C4-2B (cell line): ENCODE measurements around the gene NFATC2.

Experiments used
- ZFX ChIP-seq: fragments of 450-650 bp; IDR thresholded peaks from 2 replicates; pipeline ENCODE4 v1.6.1; 2017
- TF ChIP-seq, protein P1 (sequence below): fragments of 450-650 bp; conservative IDR thresholded peaks from 2 replicates; pipeline ENCODE4 v1.5.1; 2017; ENCODE audit warnings: mild to moderate bottlenecking

DNA sequence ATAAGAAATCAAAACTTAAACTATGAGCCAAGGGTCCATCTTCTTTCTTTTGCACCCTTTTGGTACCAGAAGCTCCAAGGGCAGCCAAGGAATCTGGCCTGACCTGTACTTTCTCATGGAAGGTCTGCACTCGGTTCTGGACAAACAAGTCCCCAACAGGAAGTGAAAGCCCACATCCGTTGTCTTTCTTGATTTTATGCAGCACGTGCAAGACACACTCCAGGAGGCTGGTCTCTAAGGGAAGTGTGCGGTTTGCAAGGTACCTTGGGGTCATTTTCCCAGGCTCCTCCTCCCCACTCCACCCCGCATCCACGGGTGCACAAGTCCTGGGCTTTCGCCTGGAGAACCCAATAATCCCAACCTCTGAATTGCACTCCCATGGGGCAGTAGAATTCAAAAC lies 101.9 kb downstream of the NFATC2 start:
- TF ChIP-seq, protein P1, sequence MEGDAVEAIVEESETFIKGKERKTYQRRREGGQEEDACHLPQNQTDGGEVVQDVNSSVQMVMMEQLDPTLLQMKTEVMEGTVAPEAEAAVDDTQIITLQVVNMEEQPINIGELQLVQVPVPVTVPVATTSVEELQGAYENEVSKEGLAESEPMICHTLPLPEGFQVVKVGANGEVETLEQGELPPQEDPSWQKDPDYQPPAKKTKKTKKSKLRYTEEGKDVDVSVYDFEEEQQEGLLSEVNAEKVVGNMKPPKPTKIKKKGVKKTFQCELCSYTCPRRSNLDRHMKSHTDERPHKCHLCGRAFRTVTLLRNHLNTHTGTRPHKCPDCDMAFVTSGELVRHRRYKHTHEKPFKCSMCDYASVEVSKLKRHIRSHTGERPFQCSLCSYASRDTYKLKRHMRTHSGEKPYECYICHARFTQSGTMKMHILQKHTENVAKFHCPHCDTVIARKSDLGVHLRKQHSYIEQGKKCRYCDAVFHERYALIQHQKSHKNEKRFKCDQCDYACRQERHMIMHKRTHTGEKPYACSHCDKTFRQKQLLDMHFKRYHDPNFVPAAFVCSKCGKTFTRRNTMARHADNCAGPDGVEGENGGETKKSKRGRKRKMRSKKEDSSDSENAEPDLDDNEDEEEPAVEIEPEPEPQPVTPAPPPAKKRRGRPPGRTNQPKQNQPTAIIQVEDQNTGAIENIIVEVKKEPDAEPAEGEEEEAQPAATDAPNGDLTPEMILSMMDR, result no peak
- no peak for TF ChIP-seq ZFX
